K562 (cell line): ENCODE results near the gene DCAF8. TPM values are rescaled to one million over a fixed set of nuclear protein-coding genes. Genes with fewer than 3 reads are reported as not detected.
A peak's percentile ranks its signal among the peaks of the same experiment; 100 is the strongest.

ENCODE experiments used
- COPS2 ChIP-seq: fragments of 450-650 bp; conservative IDR thresholded peaks from 2 replicates; pipeline ENCODE4 v1.6.1; 2016; ENCODE audit warnings: mild to moderate bottlenecking, moderate library complexity
- ELF4 ChIP-seq: fragments of 450-650 bp; formaldehyde crosslinking; IDR thresholded peaks from 2 replicates; pipeline ENCODE4 v1.4.0; 2022; ENCODE audit warnings: missing genetic modification characterization
- ETV6 ChIP-seq, 3 experiments: fragments of 150-350 bp in 1 of 3; sonication (generic) in 1 of 3; formaldehyde crosslinking in 1 of 3; IDR thresholded peaks; 2 replicates each; pipeline versions ENCODE4 v1.6.1 to v1.8.0; 2014 to 2022; ENCODE audit warnings: borderline replicate concordance in 2 of 3, low read depth in 2 of 3, antibody characterized with exemption in 1 of 3, low read length in 1 of 3, mild to moderate bottlenecking in 1 of 3, missing genetic modification reagents in 1 of 3
- FUS ChIP-seq: fragments of 200-400 bp; formaldehyde crosslinking; optimal IDR thresholded peaks from 2 replicates; pipeline ENCODE3; 2017; ENCODE audit warnings: low read depth, low read length
- KLF16 ChIP-seq: IDR thresholded peaks from 2 replicates; pipeline ENCODE4 v1.6.1; 2016; ENCODE audit warnings: antibody characterized with exemption
- NBN ChIP-seq: fragments of 450-650 bp; IDR thresholded peaks from 2 replicates; pipeline ENCODE4 v1.6.1; 2016; ENCODE audit warnings: low read depth, mild to moderate bottlenecking
- POLR2A ChIP-seq: fragments of 450-650 bp; conservative IDR thresholded peaks from 2 replicates; pipeline ENCODE4 v1.6.1; 2016
- POLR2H ChIP-seq: IDR thresholded peaks from 2 replicates; pipeline ENCODE4 v1.6.1; 2016; ENCODE audit warnings: missing genetic modification characterization, low read depth, mild to moderate bottlenecking, control low read depth, missing compliant biosample characterization, moderate library complexity
- SMAD1 ChIP-seq: fragments of 150-350 bp; IDR thresholded peaks from 2 replicates; pipeline ENCODE4 v1.6.1; 2014; ENCODE audit warnings: low read length, low read depth; ENCODE audit not compliant: partially characterized antibody
- TOE1 ChIP-seq, 2 experiments: fragments of 450-650 bp in 1 of 2; sonication (generic) in 1 of 2; formaldehyde crosslinking in 1 of 2; IDR thresholded peaks; 2 replicates each; pipeline versions ENCODE4 v1.7.1 to v1.8.0; 2016 to 2022; ENCODE audit warnings: borderline replicate concordance in 2 of 2, mild to moderate bottlenecking in 2 of 2, antibody characterized with exemption in 1 of 2, inconsistent platforms in 1 of 2, low read depth in 1 of 2, missing genetic modification reagents in 1 of 2, moderate library complexity in 1 of 2
- TSC22D4 ChIP-seq: fragments of 450-650 bp; IDR thresholded peaks from 2 replicates; pipeline ENCODE4 v1.6.1; 2016; ENCODE audit warnings: missing genetic modification characterization, missing biosample characterization, control low read depth
- ZBTB11 ChIP-seq, 3 experiments: fragments of 200-800 bp in 1 of 3; fragments of 250-450 bp in 1 of 3; fragments of 450-650 bp in 1 of 3; sonication (Bioruptor Pico) in 1 of 3; sonication (Bioruptor generic) in 1 of 3; formaldehyde crosslinking in 1 of 3; IDR thresholded peaks; 2 replicates each; pipeline versions ENCODE4 v1.6.1 to v1.8.0; 2016 to 2022; ENCODE audit warnings: mild to moderate bottlenecking in 2 of 3, missing genetic modification characterization in 2 of 3, missing compliant biosample characterization in 1 of 3, moderate library complexity in 1 of 3
- ZNF175 ChIP-seq: fragments of 200-800 bp; sonication (Bioruptor generic); IDR thresholded peaks from 2 replicates; pipeline ENCODE4 v1.6.1; 2016; ENCODE audit warnings: low read depth, mild to moderate bottlenecking, missing genetic modification characterization, missing compliant biosample characterization
- ZNF282 ChIP-seq: sonication (generic); formaldehyde crosslinking; IDR thresholded peaks from 2 replicates; pipeline ENCODE4 v1.8.1; 2023; ENCODE audit warnings: missing genetic modification reagents
- polyA plus RNA-seq, 8 experiments: library from polyadenylated mRNA; depleted of rRNA in 4 of 8; stranded (reverse) in 5 of 8; unstranded in 3 of 8; fragments of >200 nt; fragmentation: Nextera tagmentation in 2 of 8; fragmentation: Illumina TruSeq in 1 of 8; extraction: Ambion mirVana in 2 of 8; extraction: Trizol in 1 of 8; gene quantifications; 2 replicates each; pipeline versions ENCODE4 v1.2.1 to v1.2.3, GENCODE V29; 2011 to 2014; ENCODE audit warnings: inconsistent platforms in 1 of 8, missing spikeins in 1 of 8
- total RNA-seq, 7 experiments: library from RNA; depleted of rRNA in 6 of 7; stranded (reverse); fragments of >200 nt in 6 of 7; fragmentation: Illumina TruSeq in 2 of 7; extraction: Trizol in 2 of 7; gene quantifications; 2 replicates each; pipeline versions ENCODE4 v1.2.1 to v1.2.3, GENCODE V29; 2011 to 2021; ENCODE audit warnings: low replicate concordance in 1 of 7
- TF ChIP-seq, protein P1 (sequence below): IDR thresholded peaks from 2 replicates; pipeline ENCODE4 v1.6.1; 2011; ENCODE audit warnings: borderline replicate concordance, low read depth, mild to moderate bottlenecking, moderate library complexity, low read length; ENCODE audit not compliant: insufficient read depth, poor library complexity, severe bottlenecking
- TF ChIP-seq, protein P2 (sequence below): fragments of 450-650 bp; IDR thresholded peaks from 2 replicates; pipeline ENCODE4 v1.6.1; 2016

DCAF8 gene
- total and polyA plus RNA-seq, 9 of the 15 experiments (the other 6 are each of a cell fraction or from before 2014, with no cell fraction given): 11.6 to 149 (median 81.3) TPM

- TF ChIP-seq POLR2H (tag) (peak; percentile 54; the same call in 1 of the 2 replicates), COPS2 (no peak), NBN (no peak), TOE1 (IDR thresholded peaks at IDR 0.05; ENCODE audit: borderline replicate concordance) (peak; percentile 54; the same call in 1 of the 2 replicates), TOE1 (CRISPR knock-in tag; IDR thresholded peaks at IDR 0.05; ENCODE audit: borderline replicate concordance, low read depth) (no peak), POLR2A (peak; percentile 93), ETV6 (IDR thresholded peaks at IDR 0.05; ENCODE audit: borderline replicate concordance in 1 of 2, low read depth in 2 of 2, low read length in 1 of 2) (no peak), ETV6 (CRISPR knock-in tag; IDR thresholded peaks at IDR 0.05; ENCODE audit: borderline replicate concordance) (no peak), ZBTB11 (CRISPR knock-in tag; IDR thresholded peaks at IDR 0.05) (no peak), TSC22D4 (tag) (no peak), SMAD1 (peak; percentile 50), ELF4 (CRISPR knock-in tag) (no peak), KLF16 (peak; percentile 73), FUS (no peak), ZNF282 (CRISPR knock-in tag) (no peak), ZNF175 (CRISPR knock-in tag) (no peak)
- TF ChIP-seq, protein P1, sequence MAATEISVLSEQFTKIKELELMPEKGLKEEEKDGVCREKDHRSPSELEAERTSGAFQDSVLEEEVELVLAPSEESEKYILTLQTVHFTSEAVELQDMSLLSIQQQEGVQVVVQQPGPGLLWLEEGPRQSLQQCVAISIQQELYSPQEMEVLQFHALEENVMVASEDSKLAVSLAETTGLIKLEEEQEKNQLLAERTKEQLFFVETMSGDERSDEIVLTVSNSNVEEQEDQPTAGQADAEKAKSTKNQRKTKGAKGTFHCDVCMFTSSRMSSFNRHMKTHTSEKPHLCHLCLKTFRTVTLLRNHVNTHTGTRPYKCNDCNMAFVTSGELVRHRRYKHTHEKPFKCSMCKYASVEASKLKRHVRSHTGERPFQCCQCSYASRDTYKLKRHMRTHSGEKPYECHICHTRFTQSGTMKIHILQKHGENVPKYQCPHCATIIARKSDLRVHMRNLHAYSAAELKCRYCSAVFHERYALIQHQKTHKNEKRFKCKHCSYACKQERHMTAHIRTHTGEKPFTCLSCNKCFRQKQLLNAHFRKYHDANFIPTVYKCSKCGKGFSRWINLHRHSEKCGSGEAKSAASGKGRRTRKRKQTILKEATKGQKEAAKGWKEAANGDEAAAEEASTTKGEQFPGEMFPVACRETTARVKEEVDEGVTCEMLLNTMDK: no peak
- TF ChIP-seq, protein P2, sequence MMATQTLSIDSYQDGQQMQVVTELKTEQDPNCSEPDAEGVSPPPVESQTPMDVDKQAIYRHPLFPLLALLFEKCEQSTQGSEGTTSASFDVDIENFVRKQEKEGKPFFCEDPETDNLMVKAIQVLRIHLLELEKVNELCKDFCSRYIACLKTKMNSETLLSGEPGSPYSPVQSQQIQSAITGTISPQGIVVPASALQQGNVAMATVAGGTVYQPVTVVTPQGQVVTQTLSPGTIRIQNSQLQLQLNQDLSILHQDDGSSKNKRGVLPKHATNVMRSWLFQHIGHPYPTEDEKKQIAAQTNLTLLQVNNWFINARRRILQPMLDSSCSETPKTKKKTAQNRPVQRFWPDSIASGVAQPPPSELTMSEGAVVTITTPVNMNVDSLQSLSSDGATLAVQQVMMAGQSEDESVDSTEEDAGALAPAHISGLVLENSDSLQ: no peak
These were observed 22.5 kb upstream of the DCAF8 start, which contains the start of gene PEX19 (continued) for GRCh38 chr1:160284782-160285344.
